ENCODE data around the gene IGFBP3.

Gene IGFBP3

DNA sequence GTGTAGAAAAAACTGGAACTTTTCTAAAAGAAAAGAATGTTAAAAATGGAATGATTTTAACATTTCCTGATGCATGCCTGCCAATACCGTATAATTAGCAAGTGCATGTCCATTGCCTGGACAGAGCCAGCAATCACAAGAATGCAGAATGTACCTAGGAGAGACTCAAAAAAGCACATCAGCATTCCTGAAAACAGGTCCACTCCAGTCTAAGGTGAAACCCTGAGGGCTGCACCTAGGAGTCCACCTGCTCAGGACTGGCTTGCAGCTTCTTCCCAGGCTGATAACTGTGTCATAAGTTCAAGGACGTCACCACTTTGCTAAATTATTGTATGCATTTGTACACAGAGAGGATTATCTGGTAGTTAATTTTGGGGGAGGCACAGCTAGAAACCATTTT lies 53.6 kb downstream of the IGFBP3 start:
- DNase-seq, result no peak

DNA sequence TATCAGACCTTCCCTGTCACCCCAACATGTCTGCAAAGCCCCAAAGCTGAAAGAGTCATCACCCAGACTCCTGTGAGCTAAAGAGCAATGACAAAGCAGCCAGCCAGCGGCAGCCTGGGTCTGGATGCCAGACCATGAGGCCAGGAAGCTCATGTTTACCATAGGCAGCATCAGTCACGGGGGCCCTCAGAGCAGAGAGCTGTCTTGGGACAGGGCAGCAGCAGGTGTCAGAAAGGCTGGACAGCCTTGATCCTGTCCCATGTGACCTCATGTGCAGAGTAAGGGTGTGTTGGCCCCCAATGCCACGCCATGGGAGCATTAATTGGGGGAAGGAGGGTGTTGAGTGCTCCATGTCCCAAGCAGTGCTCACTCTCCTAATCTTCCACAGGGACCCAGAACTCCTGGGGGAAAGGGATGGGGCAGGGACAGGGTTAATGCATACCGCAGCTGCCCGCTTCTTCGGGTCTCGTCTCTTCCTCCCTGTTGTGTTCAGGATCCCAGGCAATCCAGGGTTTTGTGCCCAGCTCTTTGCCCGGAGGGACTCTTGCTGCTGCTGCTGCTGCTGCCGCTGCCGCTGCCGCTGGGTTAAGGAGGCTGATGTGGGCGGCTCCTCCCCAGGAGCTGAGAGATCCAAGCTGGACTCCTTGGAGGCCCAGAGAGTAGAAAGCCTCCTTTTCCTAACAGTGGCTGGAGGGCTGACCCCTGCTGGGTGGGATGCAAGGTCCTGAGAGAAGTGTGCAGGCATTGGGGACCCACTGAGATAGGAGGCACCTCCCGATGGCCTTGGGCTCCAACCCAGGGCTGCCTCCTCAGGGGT lies 55.3 kb downstream of the IGFBP3 start:
- no peak for DNase-seq

DNA sequence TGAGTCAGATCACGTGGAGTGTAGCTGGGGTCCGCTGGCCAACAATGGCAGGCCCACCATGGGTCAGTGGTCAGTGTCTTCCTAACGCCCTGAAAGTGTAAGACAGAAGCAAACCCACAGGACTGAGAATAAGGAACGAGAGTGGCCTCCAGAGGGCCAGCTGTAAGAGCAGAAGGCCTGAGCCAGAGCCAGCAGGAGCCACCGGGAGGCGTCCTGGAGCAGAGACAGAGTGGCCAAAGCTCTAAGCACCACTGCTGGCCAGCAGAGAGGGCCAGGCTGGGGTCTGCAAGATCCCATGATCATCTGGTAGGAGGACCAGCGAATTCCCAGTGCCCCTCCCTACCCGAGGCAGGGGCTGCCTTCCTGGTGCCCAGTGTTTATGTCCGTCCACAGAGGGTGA lies 57.4 kb downstream of the IGFBP3 start:
- no peak for DNase-seq

Measured in NCI-H526 treated with DMSO at 0.1 percent for 48 hours (cell line).